Measurements from ENCODE around the gene ZBTB16.

The ZBTB16 gene

GRCh38 chr11:114070464-114071139, 11.1 kb downstream of the ZBTB16 start:
- no peak for TF ChIP-seq REST (IDR thresholded peaks at IDR 0.05; ENCODE audit: insufficient replicate concordance, low read depth)
- no peak for TF ChIP-seq CTCF (IDR thresholded peaks at IDR 0.05; ENCODE audit: insufficient read depth, low read length)
- no peak for TF ChIP-seq GABPA (IDR thresholded peaks at IDR 0.05; ENCODE audit: low read depth)
- TF ChIP-seq SPI1 (IDR thresholded peaks at IDR 0.05; ENCODE audit: borderline replicate concordance, low read depth) = no peak
- no peak for TF ChIP-seq POLR2AphosphoS5 (IDR thresholded peaks at IDR 0.05; ENCODE audit: low read depth)
- H3K4me3 ChIP-seq (replicated peaks; ENCODE audit: insufficient read depth, low read length) = no peak overlapping the region
- DNase-seq (ENCODE audit: low read depth in 1 of 2, low spot score in 1 of 2) = no peak
- peak overlapping the region; percentile 66 for H3K27ac ChIP-seq (replicated peaks)
- no peaks in the 10 kb centered on the region for H3K27me3 ChIP-seq (ENCODE audit: insufficient read depth, poor library complexity, severe bottlenecking)

GRCh38 chr11:114073007-114073827, 13.7 kb downstream of the ZBTB16 start:
- no peak for TF ChIP-seq POLR2AphosphoS5 (IDR thresholded peaks at IDR 0.05; ENCODE audit: low read depth)
- TF ChIP-seq SPI1 (IDR thresholded peaks at IDR 0.05; ENCODE audit: borderline replicate concordance, low read depth) = no peak
- no peak for TF ChIP-seq GABPA (IDR thresholded peaks at IDR 0.05; ENCODE audit: low read depth)
- no peak for TF ChIP-seq REST (IDR thresholded peaks at IDR 0.05; ENCODE audit: insufficient replicate concordance, low read depth)
- no peak for TF ChIP-seq CTCF (IDR thresholded peaks at IDR 0.05; ENCODE audit: insufficient read depth, low read length)
- H3K4me3 ChIP-seq (replicated peaks; ENCODE audit: insufficient read depth, low read length) = no peak overlapping the region
- DNase-seq (ENCODE audit: low read depth in 1 of 2, low spot score in 1 of 2) = peak in 1 of 2 experiments; percentile 64
- H3K27ac ChIP-seq (replicated peaks) = peak overlapping the region; percentile 66
- H3K27me3 ChIP-seq (ENCODE audit: insufficient read depth, poor library complexity, severe bottlenecking) = no peaks in the 10 kb centered on the region

GRCh38 chr11:114073828-114074381, 14.4 kb downstream of the ZBTB16 start:
- peak in 1 of 2 experiments; percentile 59 for DNase-seq (ENCODE audit: low read depth in 1 of 2, low spot score in 1 of 2)
- no peaks in the 10 kb centered on the region for H3K27me3 ChIP-seq (ENCODE audit: insufficient read depth, poor library complexity, severe bottlenecking)
- no peak overlapping the region for H3K4me3 ChIP-seq (replicated peaks; ENCODE audit: insufficient read depth, low read length)
- TF ChIP-seq GABPA (IDR thresholded peaks at IDR 0.05; ENCODE audit: low read depth) (no peak), REST (IDR thresholded peaks at IDR 0.05; ENCODE audit: insufficient replicate concordance, low read depth) (no peak), SPI1 (IDR thresholded peaks at IDR 0.05; ENCODE audit: borderline replicate concordance, low read depth) (peak; percentile 12; the same call in 1 of the 2 replicates), POLR2AphosphoS5 (IDR thresholded peaks at IDR 0.05; ENCODE audit: low read depth) (0 out of 2 replicates have a peak, but pooled peaks have one; percentile 32), CTCF (IDR thresholded peaks at IDR 0.05; ENCODE audit: insufficient read depth, low read length) (no peak)
- peak overlapping the region; percentile 66 for H3K27ac ChIP-seq (replicated peaks)

Measured in HL-60 (cell line).